Lung (tissue), 12 donors: ENCODE results near the gene CCL11. TPM values are rescaled to one million over a fixed set of nuclear protein-coding genes. Genes with fewer than 3 reads are reported as not detected.
A peak's percentile ranks its signal among the peaks of the same experiment; 100 is the strongest.

ENCODE experiments used
- ATAC-seq: fragments of 200-7000 bp; cut with Tn5 transposase; one replicate; pipeline ENCODE4 v1.9.1; 2020; ENCODE audit warnings: moderate number of reproducible peaks; ENCODE audit not compliant: insufficient read depth, low FRiP score
- DNase-seq, 3 donors: peaks; one replicate each; pipeline ENCODE4 v3.0.0-alpha.2; 2013 to 2017
- H3K27ac ChIP-seq, 2 donors: one replicate each; pipeline ENCODE4 v1.5.1; 2013; ENCODE audit warnings: mild to moderate bottlenecking in 2 of 2, moderate library complexity in 2 of 2, control low read depth in 1 of 2, inconsistent platforms in 1 of 2, low read depth in 1 of 2, low read length in 1 of 2
- H3K27me3 ChIP-seq, 3 donors: one replicate each; pipeline ENCODE4 v1.5.1; 2013; ENCODE audit warnings: low read length in 2 of 3; ENCODE audit not compliant: control insufficient read depth in 3 of 3, insufficient read depth in 3 of 3
- H3K36me3 ChIP-seq, 4 donors: one replicate each; pipeline ENCODE4 v1.5.1; 2013; ENCODE audit warnings: low read length in 4 of 4, mild to moderate bottlenecking in 1 of 4, moderate library complexity in 1 of 4; ENCODE audit not compliant: control insufficient read depth in 4 of 4, insufficient read depth in 4 of 4
- H3K4me1 ChIP-seq, 5 donors: one replicate each; pipeline ENCODE4 v1.5.1; 2013; ENCODE audit warnings: low read length in 5 of 5, mild to moderate bottlenecking in 2 of 5, moderate library complexity in 1 of 5; ENCODE audit not compliant: control insufficient read depth in 5 of 5, insufficient read depth in 5 of 5
- H3K4me3 ChIP-seq: one replicate; pipeline ENCODE4 v1.5.1; 2013; ENCODE audit warnings: mild to moderate bottlenecking, control low read depth, moderate library complexity
- H3K9ac ChIP-seq, 2 donors: one replicate each; pipeline ENCODE4 v1.5.1; 2013; ENCODE audit warnings: low read length in 2 of 2, control low read depth in 1 of 2; ENCODE audit not compliant: insufficient read depth in 1 of 2
- H3K9me3 ChIP-seq, 4 donors: one replicate each; pipeline ENCODE4 v1.5.1; 2013; ENCODE audit warnings: low read length in 3 of 4, mild to moderate bottlenecking in 1 of 4, moderate library complexity in 1 of 4; ENCODE audit not compliant: control insufficient read depth in 4 of 4, insufficient read depth in 3 of 4
- CTCF ChIP-seq: IDR thresholded peaks from 2 replicates; pipeline ENCODE4 v1.5.1; 2012; ENCODE audit warnings: mild to moderate bottlenecking; ENCODE audit errors: control extremely low read depth, extremely low read depth
- WGBS, 2 donors: extraction: QIAGEN DNeasy Blood & Tissue Kit; methylation state at CpG; one replicate each; pipeline ENCODE4 v1.1.7; 2013; 5-methylcytosine and 5-hydroxymethylcytosine counted together
- polyA plus RNA-seq, 2 donors: library from polyadenylated mRNA; stranded (reverse); fragments of 200-250 nt; gene quantifications; one replicate each; pipeline ENCODE4 v1.2.1, GENCODE V29; 2013
- total RNA-seq, 2 donors: library from RNA; depleted of rRNA in 1 of 2; stranded (reverse); fragments of >200 nt in 1 of 2; gene quantifications; one replicate each; pipeline ENCODE4 v1.2.1, GENCODE V29; 2014 to 2021
- donor health status: control.
- donor health status: control.
- donor health status: Bipolar disorder and iron deficiency.
- donor health status: healthy.
- donor health status: DM: yes; HTN: yes; CAD: no.

The CCL11 gene
- total and polyA plus RNA-seq, 4 donors: 0.18 to 3.6 (median 0.59) TPM

DNA sequence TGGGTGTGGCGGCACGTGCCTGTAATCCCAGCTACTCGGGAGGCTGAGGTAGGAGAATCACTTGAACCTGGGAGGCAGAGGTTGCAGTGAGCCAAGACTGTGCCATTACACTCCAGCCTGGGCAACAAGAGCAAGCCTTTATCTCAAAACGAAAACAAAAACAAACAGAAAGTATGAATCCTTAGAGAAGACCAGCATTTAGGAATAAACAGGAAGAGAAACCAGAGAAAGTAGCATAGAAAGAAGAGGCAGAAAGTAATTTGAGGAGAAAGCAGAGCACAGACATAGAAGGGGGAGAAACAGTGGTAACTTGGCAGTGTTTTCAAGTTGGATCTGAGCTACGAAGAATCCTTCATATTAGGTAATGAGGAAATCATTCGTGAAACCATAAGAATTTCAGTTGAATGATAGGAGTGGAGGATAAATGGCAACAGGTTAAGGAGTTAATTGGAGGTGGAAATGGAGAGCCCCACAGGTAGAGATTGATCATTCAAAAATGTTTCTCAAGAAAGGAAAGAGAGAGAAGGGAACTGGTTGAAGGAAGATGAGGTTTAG, 40.1 kb upstream of the CCL11 start:
- no peak overlapping the region for H3K4me3 ChIP-seq
- H3K27ac ChIP-seq: no peak overlapping the region
- ATAC-seq: no peak
- 64 to 71% methylated on average over 6 of the region's 6 CpGs for WGBS, 2 donors
- H3K27me3 ChIP-seq: no peaks in the 10 kb centered on the region
- no peaks in the 10 kb centered on the region for H3K36me3 ChIP-seq
- no peak for DNase-seq
- H3K4me1 ChIP-seq: peaks cover 0 to 32% (median 25%) of the 10 kb centered on the region in 5 donors
- TF ChIP-seq CTCF: no peak
- no peaks in the 10 kb centered on the region for H3K9me3 ChIP-seq
- H3K9ac ChIP-seq: no peak overlapping the region

- H3K36me3 ChIP-seq: no peaks in the 10 kb centered on the region
- H3K4me1 ChIP-seq: peaks cover 1 to 39% (median 20%) of the 10 kb centered on the region in 5 donors
- 42 to 63% methylated on average over 1 of the region's 1 CpG for WGBS, 2 donors
- H3K4me3 ChIP-seq: no peak overlapping the region
- ATAC-seq (no peak), DNase-seq (no peak)
- H3K9ac ChIP-seq: no peak overlapping the region
- no peak overlapping the region for H3K27ac ChIP-seq
- H3K27me3 ChIP-seq: no peaks in the 10 kb centered on the region
- H3K9me3 ChIP-seq: no peaks in the 10 kb centered on the region
- no peak for TF ChIP-seq CTCF
Measured at GRCh38 chr17:34246446-34246845, 39.1 kb upstream of the CCL11 start.

DNA sequence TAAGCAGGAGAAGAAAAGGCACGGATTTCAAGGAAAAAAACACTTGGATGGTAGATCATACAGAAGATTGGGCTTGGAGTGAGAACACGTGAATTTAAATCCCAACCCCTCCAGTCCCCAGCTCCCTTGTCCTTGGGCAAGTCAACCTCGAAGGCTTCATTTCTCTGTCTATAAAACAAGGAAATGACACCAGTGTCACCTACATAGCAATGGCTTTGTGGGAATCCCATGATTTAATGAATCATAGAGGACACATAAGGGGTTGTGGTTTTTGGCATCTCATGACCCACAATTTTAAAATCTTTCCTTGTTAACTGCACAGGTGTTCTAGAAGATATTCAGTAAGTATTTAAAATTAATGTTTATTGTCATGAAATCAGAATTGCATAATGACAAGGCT, 38.7 kb upstream of the CCL11 start:
- Histone ChIP-seq H3K4me3 (no peak overlapping the region), H3K27ac (no peak overlapping the region), H3K27me3 (no peaks in the 10 kb centered on the region), H3K9ac (no peak overlapping the region), H3K36me3 (no peaks in the 10 kb centered on the region), H3K9me3 (no peaks in the 10 kb centered on the region), H3K4me1 (peaks cover 5 to 41% (median 20%) of the 10 kb centered on the region in 5 donors)
- no peak for TF ChIP-seq CTCF
- ATAC-seq (no peak), DNase-seq (no peak)
- 59 to 80% methylated on average over 3 of the region's 3 CpGs for WGBS, 2 donors

GRCh38 chr17:34248511-34249024, 37.0 kb upstream of the CCL11 start:
- DNase-seq: no peak
- H3K27me3 ChIP-seq: no peaks in the 10 kb centered on the region
- no peaks in the 10 kb centered on the region for H3K9me3 ChIP-seq
- WGBS, 2 donors: 43 to 50% methylated on average over 6 of the region's 6 CpGs
- peaks cover 21 to 52% (median 27%) of the 10 kb centered on the region in 5 donors for H3K4me1 ChIP-seq
- peak overlapping the region in 1 of 2 donors; percentile 80 for H3K27ac ChIP-seq
- no peaks in the 10 kb centered on the region for H3K36me3 ChIP-seq
- H3K9ac ChIP-seq: no peak overlapping the region
- no peak overlapping the region for H3K4me3 ChIP-seq
- TF ChIP-seq CTCF: no peak
- no peak for ATAC-seq
